PC-9 (cell line): ENCODE data around the gene RABL2B. TPM values are rescaled to one million over a fixed set of nuclear protein-coding genes. Genes with fewer than 3 reads are reported as not detected.

Experiments
- BruUV-seq: library from RNA; stranded (reverse); fragments of 400-500 nt; replicated peaks from 2 replicates; lab custom pipeline; 2021; lab: Mats Ljungman, UMichigan
- CTCF ChIA-PET: fragments of 300-600 bp; sonication (Branson Sonifier 250); formaldehyde crosslinking; loops from one replicate; lab custom pipeline; 2022; ENCODE audit warnings: antibody characterized with exemption; lab: Charles Lee
- POLR2A ChIA-PET: fragments of 300-600 bp; sonication (Branson Sonifier 250); formaldehyde crosslinking; loops from one replicate; lab custom pipeline; 2022; ENCODE audit warnings: antibody characterized with exemption; ENCODE audit not compliant: unreplicated experiment; lab: Charles Lee
- DNase-seq, 2 experiments: peaks; one replicate each; pipeline versions ENCODE4 v3.0.0 to v3.0.0-alpha.2; 2015 to 2022; ENCODE audit warnings: mixed read lengths in 1 of 2
- H2AFZ ChIP-seq: fragments of 200-600 bp; sonication (generic); 2 replicates; pipeline ENCODE4 v1.8.1; 2017; ENCODE audit warnings: antibody characterized with exemption
- H3F3A ChIP-seq: fragments of 200-600 bp; sonication (generic); 2 replicates; pipeline ENCODE4 v1.8.1; 2017; ENCODE audit warnings: antibody characterized with exemption, mild to moderate bottlenecking, low read depth; ENCODE audit not compliant: insufficient read depth
- H3K27ac ChIP-seq: fragments of 200-600 bp; sonication (generic); 2 replicates; pipeline ENCODE4 v1.6.1; 2016; ENCODE audit warnings: mixed run types
- H3K27me3 ChIP-seq: fragments of 200-600 bp; sonication (generic); 2 replicates; pipeline ENCODE4 v1.6.1; 2016; ENCODE audit warnings: low read depth, mixed run types; ENCODE audit not compliant: insufficient read depth
- H3K36me3 ChIP-seq: fragments of 200-600 bp; sonication (generic); 2 replicates; pipeline ENCODE4 v1.6.1; 2016; ENCODE audit warnings: low read depth, mixed run types
- H3K4me1 ChIP-seq: fragments of 200-600 bp; sonication (generic); replicated peaks from 2 replicates; pipeline ENCODE4 v1.6.1; 2016; ENCODE audit warnings: mixed run types; ENCODE audit not compliant: insufficient read depth
- H3K4me2 ChIP-seq: fragments of 200-600 bp; sonication (generic); 2 replicates; pipeline ENCODE4 v1.6.1; 2017; ENCODE audit warnings: mixed run types
- H3K4me3 ChIP-seq: fragments of 200-600 bp; sonication (generic); 2 replicates; pipeline ENCODE4 v1.6.1; 2016; ENCODE audit warnings: mixed run types
- H3K79me2 ChIP-seq: fragments of 200-600 bp; sonication (generic); 2 replicates; pipeline ENCODE4 v1.6.1; 2017; ENCODE audit warnings: low read depth, mixed run types
- H3K9me2 ChIP-seq: fragments of 200-600 bp; sonication (generic); 2 replicates; pipeline ENCODE4 v1.8.1; 2017; ENCODE audit warnings: mild to moderate bottlenecking; ENCODE audit not compliant: insufficient read depth
- H3K9me3 ChIP-seq: fragments of 200-600 bp; sonication (generic); 2 replicates; pipeline ENCODE4 v1.8.1; 2016; ENCODE audit warnings: low read depth; ENCODE audit not compliant: insufficient read depth
- H4K20me1 ChIP-seq: fragments of 200-600 bp; sonication (generic); 2 replicates; pipeline ENCODE4 v1.8.1; 2017; ENCODE audit not compliant: insufficient read depth
- CTCF ChIP-seq: fragments of 200-600 bp; sonication (generic); conservative IDR thresholded peaks from 2 replicates; pipeline ENCODE4 v1.6.1; 2017; ENCODE audit warnings: mixed run types, antibody characterized with exemption, mild to moderate bottlenecking, moderate library complexity
- EZH2 ChIP-seq: fragments of 200-600 bp; sonication (generic); IDR thresholded peaks from 2 replicates; pipeline ENCODE4 v1.8.0; 2017; ENCODE audit warnings: antibody characterized with exemption, low read depth
- intact Hi-C: fragments of 100-400 bp; cut with micrococcal nuclease; formaldehyde crosslinking; loops from one replicate; pipeline ENCODE4 v1.10.0; 2022; ENCODE audit not compliant: unreplicated experiment
- total RNA-seq: library from RNA; stranded (reverse); gene quantifications from 2 replicates; pipeline ENCODE4 v1.2.3, GENCODE V29; 2021

Gene RABL2B
- total RNA-seq, 1 experiment from 2014 or later, result 48.4 TPM

DNA sequence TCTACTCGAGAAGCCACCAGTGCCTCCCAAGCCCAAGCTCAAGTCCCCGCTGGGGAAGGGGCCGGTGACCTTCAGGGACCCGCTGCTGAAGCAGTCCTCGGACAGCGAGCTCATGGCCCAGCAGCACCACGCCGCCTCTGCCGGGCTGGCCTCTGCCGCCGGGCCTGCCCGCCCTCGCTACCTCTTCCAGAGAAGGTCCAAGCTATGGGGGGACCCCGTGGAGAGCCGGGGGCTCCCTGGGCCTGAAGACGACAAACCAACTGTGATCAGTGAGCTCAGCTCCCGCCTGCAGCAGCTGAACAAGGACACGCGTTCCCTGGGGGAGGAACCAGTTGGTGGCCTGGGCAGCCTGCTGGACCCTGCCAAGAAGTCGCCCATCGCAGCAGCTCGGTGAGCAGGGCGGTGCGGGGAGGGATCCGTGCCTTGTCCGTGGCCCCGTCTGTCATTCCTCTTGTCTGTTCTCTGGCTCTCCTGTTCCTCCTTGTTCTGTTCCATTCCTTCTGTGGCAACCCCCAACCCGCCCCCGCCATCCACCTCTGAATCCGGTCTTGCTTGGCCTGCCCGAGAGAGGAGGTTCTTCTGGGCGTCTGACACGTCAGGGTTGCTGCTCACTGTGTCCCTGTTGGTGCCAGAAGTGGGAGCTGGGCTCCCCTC, 61.3 kb downstream of the RABL2B start:
- CTCF ChIA-PET, result no interaction called here
- Histone ChIP-seq H3K79me2 (no peaks in the 10 kb centered on the region), H3K4me3 (no peak overlapping the region), H3K27ac (no peak overlapping the region), H3K4me1 (no peaks in the 10 kb centered on the region), H3K36me3 (no peaks in the 10 kb centered on the region), H3F3A (no peaks in the 10 kb centered on the region), H3K27me3 (no peaks in the 10 kb centered on the region), H4K20me1 (no peaks in the 10 kb centered on the region), H3K9me3 (no peaks in the 10 kb centered on the region), H3K4me2 (no peak overlapping the region), H2AFZ (no peak overlapping the region), H3K9me2 (no peaks in the 10 kb centered on the region)
- POLR2A ChIA-PET, result no interaction called here
- TF ChIP-seq CTCF, result no peak
- DNase-seq, result no peak
- BruUV-seq, result no TSS peak
- intact Hi-C loops, result no loop called here

DNA sequence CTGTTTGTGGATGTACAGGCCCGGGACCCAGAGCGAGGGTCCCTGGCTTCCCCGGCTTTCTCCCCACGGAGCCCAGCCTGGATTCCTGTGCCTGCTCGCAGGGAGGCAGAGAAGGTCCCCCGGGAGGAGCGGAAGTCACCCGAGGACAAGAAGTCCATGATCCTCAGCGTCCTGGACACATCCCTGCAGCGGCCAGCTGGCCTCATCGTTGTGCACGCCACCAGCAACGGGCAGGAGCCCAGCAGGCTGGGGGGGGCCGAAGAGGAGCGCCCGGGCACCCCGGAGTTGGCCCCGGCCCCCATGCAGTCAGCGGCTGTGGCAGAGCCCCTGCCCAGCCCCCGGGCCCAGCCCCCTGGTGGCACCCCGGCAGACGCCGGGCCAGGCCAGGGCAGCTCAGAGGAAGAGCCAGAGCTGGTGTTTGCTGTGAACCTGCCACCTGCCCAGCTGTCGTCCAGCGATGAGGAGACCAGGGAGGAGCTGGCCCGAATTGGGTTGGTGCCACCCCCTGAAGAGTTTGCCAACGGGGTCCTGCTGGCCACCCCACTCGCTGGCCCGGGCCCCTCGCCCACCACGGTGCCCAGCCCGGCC, 62.1 kb downstream of the RABL2B start:
- Histone ChIP-seq H3K4me1 (no peaks in the 10 kb centered on the region), H3K79me2 (no peaks in the 10 kb centered on the region), H3K36me3 (no peaks in the 10 kb centered on the region), H3K9me2 (no peaks in the 10 kb centered on the region), H3K9me3 (no peaks in the 10 kb centered on the region), H3K27me3 (no peaks in the 10 kb centered on the region), H4K20me1 (no peaks in the 10 kb centered on the region), H3K27ac (no peak overlapping the region), H3K4me3 (no peak overlapping the region), H3F3A (no peaks in the 10 kb centered on the region), H3K4me2 (no peak overlapping the region), H2AFZ (no peak overlapping the region)
- TF ChIP-seq CTCF (no peak), EZH2 (no peak)
- CTCF ChIA-PET, result no interaction called here
- POLR2A ChIA-PET, result no interaction called here
- intact Hi-C loops, result no loop called here
- no TSS peak for BruUV-seq
- no peak for DNase-seq

DNA sequence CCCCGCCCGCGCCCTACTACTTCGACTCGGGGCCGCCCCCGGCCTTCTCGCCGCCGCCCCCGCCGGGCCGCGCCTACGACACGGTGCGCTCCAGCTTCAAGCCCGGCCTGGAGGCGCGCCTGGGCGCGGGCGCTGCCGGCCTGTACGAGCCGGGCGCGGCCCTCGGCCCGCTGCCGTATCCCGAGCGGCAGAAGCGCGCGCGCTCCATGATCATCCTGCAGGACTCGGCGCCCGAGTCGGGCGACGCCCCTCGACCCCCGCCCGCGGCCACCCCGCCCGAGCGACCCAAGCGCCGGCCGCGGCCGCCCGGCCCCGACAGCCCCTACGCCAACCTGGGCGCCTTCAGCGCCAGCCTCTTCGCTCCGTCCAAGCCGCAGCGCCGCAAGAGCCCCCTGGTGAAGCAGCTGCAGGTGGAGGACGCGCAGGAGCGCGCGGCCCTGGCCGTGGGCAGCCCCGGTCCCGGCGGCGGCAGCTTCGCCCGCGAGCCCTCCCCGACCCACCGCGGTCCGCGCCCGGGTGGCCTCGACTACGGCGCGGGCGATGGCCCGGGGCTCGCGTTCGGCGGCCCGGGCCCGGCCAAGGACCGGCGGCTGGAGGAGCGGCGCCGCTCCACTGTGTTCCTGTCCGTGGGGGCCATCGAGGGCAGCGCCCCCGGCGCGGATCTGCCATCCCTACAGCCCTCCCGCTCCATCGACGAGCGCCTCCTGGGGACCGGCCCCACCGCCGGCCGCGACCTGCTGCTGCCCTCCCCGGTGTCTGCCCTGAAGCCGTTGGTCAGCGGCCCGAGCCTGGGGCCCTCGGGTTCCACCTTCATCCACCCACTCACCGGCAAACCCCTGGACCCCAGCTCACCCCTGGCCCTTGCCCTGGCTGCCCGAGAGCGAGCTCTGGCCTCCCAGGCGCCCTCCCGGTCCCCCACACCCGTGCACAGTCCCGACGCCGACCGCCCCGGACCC, 62.9 kb downstream of the RABL2B start:
- BruUV-seq, result no TSS peak
- Histone ChIP-seq H3K27ac (no peak overlapping the region), H3K79me2 (no peaks in the 10 kb centered on the region), H3F3A (no peaks in the 10 kb centered on the region), H3K4me1 (no peaks in the 10 kb centered on the region), H3K36me3 (no peaks in the 10 kb centered on the region), H3K9me2 (no peaks in the 10 kb centered on the region), H3K9me3 (no peaks in the 10 kb centered on the region), H3K27me3 (no peaks in the 10 kb centered on the region), H3K4me2 (no peak overlapping the region), H4K20me1 (no peaks in the 10 kb centered on the region), H2AFZ (no peak overlapping the region), H3K4me3 (no peak overlapping the region)
- CTCF ChIA-PET, result no interaction called here
- intact Hi-C loops, result no loop called here
- TF ChIP-seq EZH2 (no peak), CTCF (no peak)
- DNase-seq, result no peak
- POLR2A ChIA-PET, result no interaction called here
